GM13977 (cell line): Measurements from ENCODE around the gene LRPPRC.

Experiments
- DNase-seq: peaks from one replicate; pipeline ENCODE4 v3.0.0; 2012; ENCODE audit warnings: low spot score
- CTCF ChIP-seq: IDR thresholded peaks from 2 replicates; pipeline ENCODE4 v1.5.1; 2012; ENCODE audit warnings: mild to moderate bottlenecking, control low read depth; ENCODE audit not compliant: insufficient read depth; ENCODE audit errors: extremely low read depth, missing control alignments
- in situ Hi-C: fragments of 300-500 bp; cut with MboI; formaldehyde crosslinking; loops from one replicate; pipeline ENCODE4 v1.12.0; 2022; ENCODE audit warnings: low sequenced_read_pairs, low pct_unique_long_range_greater_than_20kb, mixed read lengths, inconsistent platforms; ENCODE audit not compliant: unreplicated experiment

The LRPPRC gene

GRCh38 chr2:43985359-43985758, 10.4 kb downstream of the LRPPRC start:
- no peak for DNase-seq
- TF ChIP-seq CTCF: no peak
- in situ Hi-C loops: no loop called here

- in situ Hi-C loops: no loop called here
- no peak for DNase-seq
- TF ChIP-seq CTCF: no peak
Observed at GRCh38 chr2:43984533-43984932, 11.3 kb downstream of the LRPPRC start.

- DNase-seq: no peak
- no peak for TF ChIP-seq CTCF
- in situ Hi-C loops: no loop called here
Observed at GRCh38 chr2:43980902-43981301, 14.9 kb downstream of the LRPPRC start.

- DNase-seq: no peak
- in situ Hi-C loops: no loop called here
- TF ChIP-seq CTCF: no peak
Observed at GRCh38 chr2:43977677-43978375, 18.0 kb downstream of the LRPPRC start.

GRCh38 chr2:43960921-43961320, 34.9 kb downstream of the LRPPRC start:
- TF ChIP-seq CTCF: no peak
- in situ Hi-C loops: no loop called here

GRCh38 chr2:43958397-43959275, 37.2 kb downstream of the LRPPRC start:
- TF ChIP-seq CTCF: no peak
- DNase-seq: no peak
- in situ Hi-C loops: no loop called here

More at GRCh38 chr2:43960921-43961320, 34.9 kb downstream of the LRPPRC start:
- DNase-seq: no peak
